ENCODE measurements around the gene ENOX1.

Gene ENOX1

DNA sequence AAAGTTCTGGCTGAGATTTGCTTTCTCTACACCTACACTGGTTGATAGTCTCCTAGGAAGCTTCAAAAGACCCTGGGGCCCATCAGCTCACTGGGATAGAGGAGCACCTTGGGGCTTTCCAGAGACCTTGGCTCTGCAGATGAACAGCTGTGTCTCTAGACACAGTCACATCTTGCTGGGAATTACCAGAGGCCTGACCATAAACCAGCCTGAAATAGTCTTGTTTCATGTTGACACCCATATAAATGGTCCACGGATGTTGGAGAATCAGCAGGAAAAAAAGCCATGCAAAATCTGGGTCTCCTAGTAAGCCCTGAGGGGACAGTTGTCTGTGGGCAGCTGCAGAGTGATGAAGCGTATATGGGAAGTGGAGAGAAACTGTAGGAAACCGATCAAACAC lies 555.8 kb downstream of the ENOX1 start:
- no peak for DNase-seq

- no peak for DNase-seq
These were observed 557.3 kb downstream of the ENOX1 start for GRCh38 chr13:43229506-43229905.

GRCh38 chr13:43227721-43228120 lies 559.1 kb downstream of the ENOX1 start:
- DNase-seq, result no peak

DNA sequence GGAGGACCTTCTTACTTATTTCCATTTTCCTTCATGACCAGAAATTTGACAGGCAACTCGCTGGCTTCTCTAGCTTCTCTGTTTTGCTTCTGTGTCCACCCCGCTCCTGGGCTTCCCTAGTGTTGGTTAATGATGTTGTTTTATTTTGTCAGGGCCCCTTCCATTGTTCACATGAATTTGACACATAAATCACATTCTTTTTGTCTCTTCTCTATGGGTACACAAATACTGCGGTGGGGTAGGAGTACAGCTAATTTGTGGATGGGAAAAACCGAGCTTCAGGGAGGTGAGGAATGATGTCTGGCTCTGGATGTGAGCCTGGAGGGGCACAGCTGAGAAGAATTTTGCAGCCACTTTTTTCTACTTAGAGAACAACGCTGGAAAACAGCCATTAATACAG lies 563.6 kb downstream of the ENOX1 start:
- DNase-seq, result no peak

DNA sequence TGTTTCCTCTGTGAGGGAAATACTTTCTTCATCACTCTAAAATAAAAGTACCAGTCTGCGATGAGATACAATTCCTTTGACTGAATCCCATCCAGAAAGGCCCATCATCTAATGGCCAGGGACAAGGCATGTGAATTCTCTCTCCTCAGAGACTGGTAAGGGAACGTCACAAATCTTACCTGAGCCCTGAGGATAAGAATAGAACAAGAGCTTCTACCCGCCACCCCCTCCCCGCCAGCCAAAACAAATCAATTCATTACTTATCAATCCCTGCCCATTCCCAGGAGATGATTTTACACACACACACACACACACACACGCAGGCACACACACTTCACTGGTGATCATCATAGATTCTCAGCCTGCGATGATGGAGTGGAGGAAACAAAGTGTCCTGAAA lies 564.7 kb downstream of the ENOX1 start:
- no peak for DNase-seq

GRCh38 chr13:43221611-43222010 lies 565.2 kb downstream of the ENOX1 start:
- no peak for DNase-seq

GRCh38 chr13:43220873-43221595 lies 565.7 kb downstream of the ENOX1 start:
- DNase-seq, result no peak

GRCh38 chr13:43214124-43214523 lies 572.6 kb downstream of the ENOX1 start:
- DNase-seq, result no peak

- DNase-seq, result no peak
These were observed 579.9 kb downstream of the ENOX1 start for GRCh38 chr13:43206838-43207237.

DNA sequence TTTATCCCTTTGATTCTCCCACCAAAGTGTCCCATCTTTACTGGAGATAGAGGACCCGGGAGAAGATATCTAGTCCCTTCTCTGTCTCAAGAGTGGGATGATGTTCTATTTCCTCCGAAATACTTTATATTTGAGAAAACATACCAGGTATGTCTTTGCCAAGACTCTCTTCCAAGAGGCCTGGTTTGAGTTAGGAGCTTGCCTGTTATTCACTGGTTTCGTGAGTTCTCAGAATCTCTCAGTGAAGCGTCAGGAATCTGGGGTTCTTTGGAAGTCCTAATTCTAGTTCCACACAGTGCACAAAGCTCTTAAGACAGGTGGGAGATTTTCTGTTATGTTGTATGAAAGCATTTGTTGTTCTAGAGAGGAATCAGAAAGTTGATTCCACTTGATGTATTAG lies 581.4 kb downstream of the ENOX1 start:
- no peak for DNase-seq

DNA sequence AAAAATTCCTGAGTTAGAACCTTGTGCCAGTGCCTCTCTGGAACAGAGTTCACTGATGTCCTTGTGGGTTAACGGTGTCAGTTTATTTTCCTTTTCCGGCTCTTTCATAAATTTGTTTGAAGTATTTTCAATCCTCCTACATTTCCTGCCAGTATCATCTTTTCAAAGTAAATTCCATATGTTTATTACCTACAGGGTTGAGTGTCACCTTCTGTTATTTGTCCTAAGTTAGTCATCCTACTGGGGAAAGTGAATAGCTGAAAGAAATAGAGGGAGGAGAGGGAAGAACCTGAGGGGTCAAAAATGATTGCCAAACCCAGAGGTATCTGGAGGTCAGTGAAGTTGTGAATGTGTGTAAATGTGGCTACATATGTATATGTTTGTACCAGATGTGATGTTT lies 582.2 kb downstream of the ENOX1 start:
- DNase-seq, result no peak

- DNase-seq, result no peak
These were observed 583.0 kb downstream of the ENOX1 start for GRCh38 chr13:43203781-43204180.

DNA sequence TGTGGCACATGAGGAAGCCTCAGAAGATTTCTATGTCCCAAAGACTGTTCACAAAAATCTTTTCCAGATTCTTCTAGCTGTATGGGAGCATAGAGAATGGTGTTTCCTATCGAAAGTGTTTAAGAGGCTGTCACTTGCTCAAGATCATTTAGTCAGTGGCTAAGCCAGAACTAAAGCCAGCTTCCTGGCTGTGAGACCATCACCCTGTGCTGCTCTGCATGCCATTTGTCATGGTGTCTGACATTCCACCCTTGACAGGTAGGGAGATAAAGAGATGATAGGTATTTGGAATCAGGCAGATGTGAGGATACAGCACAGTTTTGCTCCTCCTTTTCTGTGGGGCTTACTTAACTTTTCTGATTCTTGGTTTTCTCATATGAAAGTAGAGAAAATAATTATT lies 586.0 kb downstream of the ENOX1 start:
- no peak for DNase-seq

GRCh38 chr13:43200307-43200706 lies 586.5 kb downstream of the ENOX1 start:
- DNase-seq, result no peak

GRCh38 chr13:43196750-43197370 lies 589.9 kb downstream of the ENOX1 start:
- no peak for DNase-seq

- no peak for DNase-seq
These were observed 590.6 kb downstream of the ENOX1 start for GRCh38 chr13:43196086-43196621.

DNA sequence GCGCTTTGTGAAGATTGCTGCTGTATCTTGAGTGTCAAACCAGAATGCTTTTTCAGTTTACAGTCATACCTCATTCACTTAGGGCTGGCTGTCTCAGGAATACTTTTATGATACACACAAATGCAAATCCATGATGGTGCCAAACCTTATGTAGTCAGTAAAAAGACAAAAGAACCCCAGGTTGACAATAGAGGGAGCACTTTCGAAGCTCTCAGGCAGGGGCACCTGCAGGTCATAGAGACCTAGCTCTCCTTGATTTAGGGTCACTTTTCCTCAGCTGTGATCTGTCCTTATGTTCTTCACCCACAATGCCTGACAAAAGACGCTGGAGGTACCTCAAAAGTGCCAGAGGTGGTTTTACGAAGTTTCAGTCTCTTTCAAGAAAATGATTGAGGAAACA lies 591.2 kb downstream of the ENOX1 start:
- no peak for DNase-seq

GRCh38 chr13:43195112-43195511 lies 591.7 kb downstream of the ENOX1 start:
- no peak for DNase-seq

GRCh38 chr13:43193789-43194420 lies 592.9 kb downstream of the ENOX1 start:
- DNase-seq, result no peak

DNA sequence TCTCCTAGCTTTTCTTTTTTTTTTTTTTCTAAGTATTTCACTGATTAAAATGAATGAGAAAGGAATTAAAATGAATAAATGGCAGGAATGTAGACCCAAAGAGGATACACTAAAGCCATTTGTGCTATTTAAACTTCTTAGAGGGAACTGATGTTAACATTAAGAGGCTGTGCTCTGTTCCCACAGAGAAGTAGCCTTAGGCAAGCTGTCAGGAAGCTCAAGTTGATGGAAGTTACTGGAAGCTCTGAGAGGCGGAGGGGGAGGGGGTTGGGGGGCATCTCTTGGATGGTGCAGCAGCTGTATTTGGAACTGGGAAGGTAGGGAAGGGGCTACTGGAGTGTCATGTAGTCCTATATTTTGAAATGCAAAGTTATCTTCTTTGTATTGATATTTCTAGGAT lies 595.2 kb downstream of the ENOX1 start:
- no peak for DNase-seq

- no peak for DNase-seq
These were observed 601.5 kb downstream of the ENOX1 start for GRCh38 chr13:43185226-43185625.

DNA sequence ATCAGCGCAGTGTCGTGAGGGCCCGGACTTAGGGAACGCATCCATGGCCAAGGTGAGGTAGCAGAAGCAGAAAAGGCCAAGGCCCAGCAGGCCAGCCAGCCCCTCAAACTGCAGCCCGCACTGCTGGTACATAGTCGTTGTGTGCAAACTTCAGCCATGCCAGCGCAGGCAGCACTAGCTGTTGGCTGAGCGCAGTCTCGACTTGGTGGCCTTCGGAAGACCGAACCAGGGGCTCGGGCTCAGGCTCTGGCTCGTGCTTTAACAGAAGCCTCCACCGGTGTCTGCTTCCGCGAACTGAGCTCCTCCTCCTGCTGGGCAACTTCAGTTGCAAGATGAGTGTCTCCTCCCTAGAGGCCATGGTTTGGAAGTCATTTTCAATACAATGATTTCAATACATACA lies 605.9 kb downstream of the ENOX1 start:
- no peak for DNase-seq

- DNase-seq, result no peak
These were observed 606.6 kb downstream of the ENOX1 start for GRCh38 chr13:43180036-43180660.

DNA sequence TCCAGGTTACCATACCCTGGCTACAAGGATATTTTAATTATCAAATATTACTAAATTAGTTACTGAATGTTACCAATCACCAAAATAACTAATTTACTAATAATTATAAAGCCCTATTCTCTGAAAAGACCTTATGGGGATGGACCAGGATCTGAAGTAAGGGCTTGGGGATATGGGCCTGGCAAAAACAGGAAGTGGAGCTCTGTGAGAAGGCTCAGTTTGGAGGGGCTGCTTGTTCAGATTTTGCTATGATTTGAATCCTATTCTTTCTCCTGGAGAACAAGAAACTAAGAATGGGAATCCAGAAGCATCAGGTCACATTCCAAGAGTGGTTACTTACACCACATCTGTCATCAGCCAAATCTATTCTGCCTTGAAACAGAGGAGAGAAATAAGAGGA lies 615.3 kb downstream of the ENOX1 start:
- DNase-seq, result no peak
